ENCODE measurements around the gene IQCM.

IQCM gene, protein sequence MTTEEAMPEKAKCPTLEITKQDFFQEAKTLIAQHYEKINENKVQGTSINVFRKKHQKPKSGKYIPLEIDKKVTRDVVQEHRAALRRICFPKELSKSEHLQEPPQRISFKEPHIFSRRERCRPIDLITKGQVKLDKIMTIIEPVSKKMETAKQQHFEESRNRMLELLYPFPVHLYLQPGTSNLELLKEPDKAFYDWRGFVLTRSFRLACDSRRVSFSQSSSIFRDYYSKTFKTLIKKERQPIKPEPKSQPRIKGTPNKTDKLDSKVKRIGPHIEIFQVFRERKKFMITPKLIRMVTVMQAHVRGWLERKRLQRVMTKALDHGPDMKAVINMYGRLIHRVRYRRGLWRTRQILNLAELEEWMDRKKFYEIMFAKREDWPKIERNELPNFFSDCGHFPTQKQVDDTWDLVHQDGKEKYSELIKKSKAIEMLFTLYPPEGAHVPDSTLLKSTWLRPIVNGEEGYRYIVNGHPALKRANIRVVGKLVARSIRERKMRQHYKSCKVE

GRCh38 chr4:149815743-149816142 lies at the start of gene IQCM:
TSS of gene IQCM (minus strand) at chr4:149815843. CDS start at chr4:149742691, 73,152 bp downstream.
- no peak for DNase-seq

GRCh38 chr4:149857446-149857845 lies 41.8 kb upstream of the IQCM start:
- no peak for DNase-seq

DNA sequence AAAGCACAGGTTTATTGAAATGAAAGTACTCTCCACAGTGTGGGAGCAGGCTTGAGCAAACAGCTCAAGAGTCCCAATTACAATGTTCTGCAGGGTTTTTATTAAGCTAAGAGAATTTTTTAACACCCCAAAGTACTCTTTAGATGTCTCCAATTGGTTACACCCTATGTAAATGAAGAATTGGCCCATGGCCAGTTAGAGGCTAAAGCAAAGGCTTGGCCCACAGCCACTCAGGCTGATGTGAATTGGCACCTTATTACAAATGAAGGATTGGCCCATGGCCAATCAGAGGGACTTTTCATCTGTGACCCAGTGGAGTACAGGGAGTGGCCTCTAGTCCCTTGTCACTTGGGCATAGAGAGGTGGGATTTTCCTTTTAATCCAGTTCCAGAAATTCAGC lies 30.1 kb upstream of the IQCM start:
- peak; percentile 61 to 84 for DNase-seq

DNA sequence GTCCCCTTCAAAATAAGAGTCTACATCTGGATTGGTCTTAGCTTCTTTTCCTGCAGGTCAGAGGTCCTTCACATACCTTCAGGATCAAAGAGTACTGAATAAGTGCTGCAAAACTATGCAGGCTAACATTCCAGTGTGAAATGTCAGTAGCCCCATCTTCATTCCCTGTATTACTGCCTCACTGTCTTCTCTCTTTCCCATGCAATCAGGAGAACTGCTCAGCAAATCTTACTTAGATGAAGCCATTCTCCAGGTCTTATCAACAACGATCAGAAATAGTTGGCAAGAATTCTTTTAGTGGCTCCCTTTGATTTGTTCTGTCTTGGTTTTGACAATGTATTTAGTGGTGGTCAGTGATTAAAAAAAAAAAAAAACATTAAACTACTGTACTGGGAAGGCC lies 26.0 kb upstream of the IQCM start:
- DNase-seq: no peak

DNA sequence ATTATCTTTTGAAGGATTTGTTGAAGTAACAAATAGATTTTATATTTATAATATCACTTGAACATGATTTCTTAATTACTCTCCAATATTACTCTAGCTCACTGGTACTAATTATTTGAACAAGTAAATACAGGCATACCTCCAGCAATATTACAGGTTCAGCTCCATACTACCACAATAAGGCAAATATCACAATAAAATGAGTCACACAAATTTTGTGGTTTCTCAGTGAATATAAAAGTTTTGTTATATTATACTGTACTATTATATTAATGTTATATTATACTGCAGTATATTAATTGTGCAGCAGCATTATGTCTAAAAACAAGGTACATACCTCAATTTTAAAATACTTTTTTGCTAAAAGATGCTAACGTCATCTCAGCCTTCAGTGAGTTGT lies 22.4 kb upstream of the IQCM start:
- no peak for DNase-seq

DNA sequence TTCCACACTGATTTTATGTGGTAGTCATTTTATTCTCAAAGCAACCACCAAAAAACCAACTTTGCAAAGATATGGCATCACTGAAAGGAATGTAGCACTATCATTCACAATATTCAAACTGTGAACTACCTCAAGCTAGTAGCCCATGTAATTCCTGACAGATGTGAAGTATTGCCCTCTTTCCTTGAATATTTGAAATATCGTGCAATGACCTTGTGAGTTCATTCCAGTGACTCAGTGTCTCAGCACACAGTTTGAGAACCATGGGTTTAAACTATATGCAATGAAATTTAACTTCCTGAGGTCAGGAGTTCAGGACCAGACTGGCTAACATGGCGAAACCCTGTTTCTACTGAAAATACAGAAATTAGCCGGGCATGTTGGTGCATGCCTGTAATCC lies 20.9 kb upstream of the IQCM start:
- DNase-seq: no peak

DNA sequence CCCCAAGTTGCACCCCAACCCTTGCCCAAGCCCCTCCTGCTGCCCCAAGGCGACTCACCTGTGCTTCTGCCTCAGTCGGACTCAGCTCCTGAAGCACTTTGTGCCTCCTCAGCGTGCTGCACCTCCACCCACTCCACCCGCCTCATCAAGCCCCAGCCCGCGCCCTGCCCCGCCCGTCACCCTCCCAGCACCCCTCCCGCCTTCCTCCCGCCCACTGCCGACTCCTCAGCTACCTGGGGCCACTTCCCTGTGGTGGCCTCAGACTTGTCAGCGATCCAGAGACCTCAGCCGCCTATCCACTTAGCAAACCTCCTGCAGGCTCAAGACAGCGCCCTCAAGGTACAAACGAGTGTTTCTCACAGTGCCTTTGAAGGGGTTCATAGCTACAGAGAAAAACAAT lies 19.6 kb upstream of the IQCM start:
- DNase-seq: no peak

- no peak for DNase-seq
Observed at GRCh38 chr4:149831656-149832208, 16.1 kb upstream of the IQCM start.

GRCh38 chr4:149830823-149831222 lies 15.2 kb upstream of the IQCM start:
- no peak for DNase-seq

DNA sequence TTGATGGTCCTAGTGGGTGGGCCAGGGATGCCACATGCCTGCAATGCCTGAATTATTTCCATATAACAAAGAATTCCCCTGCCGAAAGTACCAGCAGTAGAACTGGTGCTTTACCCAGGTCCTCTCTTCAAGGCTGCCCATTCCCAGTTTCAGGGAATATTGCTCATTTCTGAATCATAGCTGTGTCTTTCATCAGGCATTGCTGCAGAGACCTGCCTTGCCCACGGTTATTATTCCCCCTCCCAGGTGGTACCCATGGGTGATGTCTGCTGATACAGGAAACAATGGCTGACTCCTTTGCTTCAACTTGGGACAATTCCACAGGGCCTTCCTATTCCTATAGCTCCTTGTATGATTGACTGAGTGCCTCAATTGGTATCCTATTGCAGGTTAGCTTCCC lies 9.7 kb upstream of the IQCM start:
- no peak for DNase-seq

DNA sequence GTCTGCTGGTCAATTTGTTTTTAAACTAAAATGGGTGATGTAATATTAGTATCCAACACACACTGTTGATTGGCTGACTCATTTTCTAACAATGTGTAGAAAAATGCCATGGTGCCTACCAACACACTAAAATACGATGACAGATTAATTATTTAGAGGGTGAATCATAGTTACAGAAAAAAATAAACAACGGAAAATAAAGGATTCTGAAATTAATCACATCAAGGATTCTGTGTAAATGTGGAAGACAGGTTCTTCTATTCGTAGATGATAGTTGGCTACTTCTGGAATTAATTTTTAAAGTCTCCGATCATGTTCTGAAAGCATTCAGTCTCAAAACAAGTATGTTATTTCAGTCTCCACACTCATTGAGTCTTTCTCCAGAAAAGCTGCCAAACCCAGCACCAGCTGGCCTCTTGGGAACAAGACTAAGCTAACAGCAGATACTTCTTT lies 8.2 kb upstream of the IQCM start:
- DNase-seq: no peak

GRCh38 chr4:149801416-149801815 lies 14.2 kb downstream of the IQCM start:
- no peak for DNase-seq

DNA sequence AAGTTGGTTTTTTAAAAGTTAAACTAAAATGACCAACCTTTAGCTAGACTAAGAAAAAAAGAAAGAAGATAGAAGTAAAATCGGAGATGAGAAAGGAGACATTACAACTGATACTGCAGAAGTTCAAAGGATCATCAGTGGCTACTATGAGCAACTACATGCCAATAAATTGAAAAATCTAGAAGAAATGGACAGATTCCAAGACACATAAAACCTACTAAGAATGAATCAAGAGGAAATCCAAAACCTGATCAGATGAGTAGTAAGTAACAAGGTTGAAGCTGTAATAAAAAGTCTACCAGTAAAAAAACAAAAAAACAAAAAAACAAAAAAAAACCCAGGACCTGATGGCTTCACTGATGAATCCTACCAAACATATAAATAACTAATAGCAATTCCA lies 16.1 kb downstream of the IQCM start:
- no peak for DNase-seq

DNA sequence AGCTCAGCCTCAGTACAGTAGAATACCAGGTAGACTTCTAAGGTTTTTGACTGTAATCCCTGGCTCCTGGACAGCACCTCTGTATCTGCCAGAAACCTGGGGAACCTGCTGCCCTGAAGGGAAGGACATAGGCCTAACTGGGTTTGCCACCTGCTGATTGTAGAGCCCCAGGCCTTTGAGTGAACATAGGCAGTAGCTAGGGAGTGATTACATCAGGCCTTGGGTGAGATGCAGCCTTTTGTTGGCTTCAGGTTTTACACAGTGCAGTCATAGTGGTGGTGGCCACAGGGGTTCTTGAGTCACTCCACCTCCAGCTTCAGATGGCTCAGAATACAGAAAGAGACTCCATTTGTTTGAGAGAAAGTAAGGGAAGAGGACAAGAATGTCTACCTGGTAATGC lies 19.3 kb downstream of the IQCM start:
- no peak for DNase-seq

- DNase-seq: no peak
Observed at GRCh38 chr4:149795256-149795655, 20.4 kb downstream of the IQCM start.

DNA sequence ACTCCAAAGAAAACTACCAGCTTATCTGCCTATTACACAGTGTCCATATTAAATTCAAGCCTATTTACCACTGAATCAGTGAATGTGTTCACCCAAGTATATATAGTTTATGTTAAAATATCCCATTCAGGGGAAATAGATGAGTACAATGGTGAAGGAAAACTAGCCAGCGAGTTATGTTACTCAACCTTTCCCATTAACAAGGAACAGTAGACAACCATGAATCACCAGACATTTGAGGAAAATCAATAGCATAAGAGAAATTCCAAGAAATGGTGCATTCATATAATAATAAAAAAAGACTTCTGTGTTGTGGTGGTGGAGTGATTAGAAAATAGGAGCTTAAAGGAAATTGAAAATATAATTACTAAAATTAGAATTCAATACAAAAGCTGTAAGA lies 21.3 kb downstream of the IQCM start:
- DNase-seq: no peak

GRCh38 chr4:149793459-149793858 lies 22.2 kb downstream of the IQCM start:
- no peak for DNase-seq

GRCh38 chr4:149791851-149792250 lies 23.8 kb downstream of the IQCM start:
- DNase-seq: no peak

DNA sequence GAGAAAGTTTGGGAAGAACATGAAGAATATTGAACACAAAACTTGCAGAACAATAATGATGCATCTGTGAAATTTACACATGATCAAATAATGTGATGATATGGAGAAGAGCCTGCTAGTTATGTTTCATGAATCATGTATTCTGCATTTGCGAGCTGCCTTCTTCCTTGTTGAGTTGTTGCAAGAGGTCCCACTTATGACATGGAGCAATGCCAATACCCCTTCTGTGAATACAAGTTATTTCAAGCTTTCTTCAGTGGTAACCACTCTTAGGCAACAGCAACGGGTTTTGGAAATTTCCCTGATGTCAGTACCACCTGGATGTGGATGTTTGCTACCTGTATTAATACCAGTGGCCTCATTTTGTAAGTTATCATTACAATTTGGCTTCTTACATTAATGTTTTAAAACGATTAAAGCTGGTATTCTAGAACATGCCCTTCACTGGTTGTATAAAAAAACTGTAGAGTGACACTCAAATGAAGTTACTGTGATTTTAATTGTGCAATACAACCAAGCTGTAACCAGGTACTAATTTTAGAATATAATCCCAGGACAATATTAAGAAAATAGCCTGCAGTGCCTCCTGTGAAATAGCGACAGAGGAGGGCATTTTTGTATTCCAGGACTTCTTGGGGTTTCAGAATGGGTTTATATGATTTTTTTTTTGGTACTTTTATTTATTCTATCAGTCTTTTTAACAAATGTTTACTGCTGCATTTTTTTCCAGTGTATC lies 25.3 kb downstream of the IQCM start:
- no peak for DNase-seq

DNA sequence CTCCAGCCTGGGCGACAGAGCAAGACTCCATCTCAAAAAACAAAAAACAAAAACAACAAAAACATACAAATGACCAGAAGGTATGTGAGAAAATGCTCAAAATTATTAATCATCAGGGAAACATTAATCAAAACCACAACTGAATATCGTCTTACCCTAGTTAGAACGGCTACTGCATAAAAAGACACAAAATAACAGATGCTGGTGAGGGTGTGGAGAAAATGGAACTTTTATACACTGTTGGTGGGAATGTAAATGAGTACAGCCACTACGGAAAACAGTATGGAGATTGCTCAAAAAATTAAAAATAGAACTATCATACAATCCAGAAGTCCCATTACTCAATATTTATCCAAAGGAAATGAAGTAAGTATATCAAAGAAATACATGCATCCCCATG lies 27.3 kb downstream of the IQCM start:
- DNase-seq: no peak

DNA sequence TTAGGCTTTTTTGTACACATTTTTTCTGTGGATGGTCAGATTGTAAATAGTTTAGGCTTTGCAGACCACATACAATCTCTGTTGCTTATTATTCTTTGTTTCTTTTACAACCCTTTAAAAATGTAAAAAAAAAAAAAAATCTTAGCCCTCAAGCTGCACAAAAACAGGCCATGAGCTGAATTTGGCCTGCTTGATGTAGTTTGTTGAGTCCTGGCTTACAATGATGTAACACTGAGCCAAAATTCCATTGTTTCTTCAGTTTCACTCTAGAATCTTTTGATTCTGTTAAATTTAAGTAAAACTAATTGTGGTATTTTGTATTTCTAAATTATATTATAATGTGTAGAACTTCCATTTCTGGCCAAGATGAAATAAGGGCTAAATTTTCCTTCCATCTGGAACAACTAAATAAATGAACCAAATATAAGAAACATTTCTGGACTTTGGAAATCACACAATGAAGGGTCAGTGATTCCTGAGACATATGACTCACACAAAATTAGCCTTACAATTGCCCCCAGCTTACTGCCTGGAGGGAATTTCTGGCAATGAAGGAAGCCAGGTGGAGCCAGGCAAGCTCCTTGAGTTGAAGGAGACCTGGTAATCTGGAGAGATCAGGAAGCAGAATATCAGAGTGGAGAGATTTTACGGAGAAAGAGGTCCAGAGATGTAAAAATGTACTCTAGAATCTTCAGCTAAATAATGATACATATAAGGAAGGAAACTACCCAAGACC lies 29.8 kb downstream of the IQCM start:
- no peak for DNase-seq

GRCh38 chr4:149784018-149784417 lies 31.6 kb downstream of the IQCM start:
- no peak for DNase-seq

GRCh38 chr4:149781150-149781549 lies 34.5 kb downstream of the IQCM start:
- no peak for DNase-seq

Measured in NCI-H2081 (cell line).